GM23248 (cell line): ENCODE measurements around the gene ERVH48-1.
"Not testable (repeated sequence)": the region's sequence is repeated elsewhere in the genome, so short reads cannot be mapped to it uniquely, and the experiment has no call there.

ENCODE experiments used
- EZH2 ChIP-seq: fragments of 200-600 bp; sonication (generic); IDR thresholded peaks from 2 replicates; pipeline ENCODE4 v1.6.1; 2018; ENCODE audit warnings: antibody characterized with exemption, mild to moderate bottlenecking; ENCODE audit not compliant: insufficient read depth, poor library complexity, severe bottlenecking
- EZH2phosphoT487 ChIP-seq: fragments of 200-600 bp; sonication (generic); IDR thresholded peaks from 2 replicates; pipeline ENCODE4 v1.6.1; 2018; ENCODE audit warnings: antibody characterized with exemption, moderate library complexity, mild to moderate bottlenecking, low read depth; ENCODE audit not compliant: insufficient read depth

DNA sequence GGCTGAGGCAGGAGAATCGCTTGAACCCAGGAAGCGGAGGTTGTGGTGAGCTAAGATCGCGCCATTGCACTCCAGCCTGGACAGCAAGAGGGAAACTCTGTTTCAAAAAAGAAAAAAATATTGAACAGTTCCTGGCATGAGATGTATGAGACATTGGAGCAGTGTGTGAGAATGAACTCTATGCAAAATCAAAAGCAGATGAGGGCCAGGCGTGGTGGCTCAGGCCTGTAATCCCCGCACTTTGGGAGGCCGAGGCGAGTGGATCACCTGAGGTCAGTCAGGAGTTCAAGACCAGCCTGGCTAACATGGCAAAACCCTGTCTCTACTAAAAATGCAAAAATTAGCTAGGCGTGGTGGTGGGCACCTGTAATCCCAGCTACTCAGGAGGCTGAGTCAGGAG lies 42.2 kb upstream of the ERVH48-1 start:
- TF ChIP-seq EZH2phosphoT487, EZH2: not testable (repeated sequence)
